AG09309 (cell line): Measurements from ENCODE around the gene PHF21A.

Source experiments
- DNase-seq: peaks from one replicate; pipeline ENCODE4 v3.0.0-alpha.2; 2010; ENCODE audit warnings: low read depth
- H3K4me3 ChIP-seq: 2 replicates; pipeline ENCODE4 v1.5.1; 2011; ENCODE audit warnings: mild to moderate bottlenecking, low read depth, low read length, moderate library complexity; ENCODE audit not compliant: control insufficient read depth
- CTCF ChIP-seq: IDR thresholded peaks from 2 replicates; pipeline ENCODE4 v1.5.1; 2011; ENCODE audit warnings: mild to moderate bottlenecking, low read depth, low read length, inconsistent platforms; ENCODE audit not compliant: insufficient read depth, control insufficient read depth; ENCODE audit errors: missing control alignments

The PHF21A gene

GRCh38 chr11:46107780-46108179 is 13.5 kb downstream of the PHF21A start:
- no peak overlapping the region for H3K4me3 ChIP-seq
- TF ChIP-seq CTCF = no peak
- DNase-seq = no peak

GRCh38 chr11:46107408-46107718 is 13.9 kb downstream of the PHF21A start:
- H3K4me3 ChIP-seq = no peak overlapping the region
- DNase-seq = no peak
- no peak for TF ChIP-seq CTCF

GRCh38 chr11:46106530-46107407 is 14.5 kb downstream of the PHF21A start:
- no peak for TF ChIP-seq CTCF
- no peak for DNase-seq
- no peak overlapping the region for H3K4me3 ChIP-seq

- no peak overlapping the region for H3K4me3 ChIP-seq
- no peak for DNase-seq
- TF ChIP-seq CTCF = no peak
These were observed 15.3 kb downstream of the PHF21A start for GRCh38 chr11:46105926-46106325.

GRCh38 chr11:46105134-46105628 is 16.1 kb downstream of the PHF21A start:
- DNase-seq = no peak
- H3K4me3 ChIP-seq = no peak overlapping the region

GRCh38 chr11:46102843-46103242 is 18.4 kb downstream of the PHF21A start:
- no peak overlapping the region for H3K4me3 ChIP-seq
- no peak for TF ChIP-seq CTCF
- DNase-seq = no peak

More at GRCh38 chr11:46105134-46105628, 16.1 kb downstream of the PHF21A start:
- TF ChIP-seq CTCF = no peak
